HepG2 (cell line): ENCODE measurements around the gene FAAP100. TPM values are rescaled to one million over a fixed set of nuclear protein-coding genes. Genes with fewer than 3 reads are reported as not detected.

Experiments
- ADNP ChIP-seq: sonication (generic); formaldehyde crosslinking; IDR thresholded peaks from 2 replicates; pipeline ENCODE4 v1.4.0; 2020; ENCODE audit warnings: missing genetic modification reagents
- ATF7 ChIP-seq, 2 experiments: fragments of 450-650 bp in 1 of 2; sonication (generic) in 1 of 2; formaldehyde crosslinking in 1 of 2; IDR thresholded peaks; 2 replicates each; pipeline versions ENCODE4 v1.4.0 to v1.6.1; 2016 to 2020; ENCODE audit warnings: antibody characterized with exemption in 1 of 2, mild to moderate bottlenecking in 1 of 2, missing genetic modification reagents in 1 of 2
- DNMT3B ChIP-seq: conservative IDR thresholded peaks from 2 replicates; pipeline ENCODE4 v1.6.1; 2016; ENCODE audit warnings: missing biosample characterization, control low read depth
- DR1 ChIP-seq: sonication (generic); formaldehyde crosslinking; IDR thresholded peaks from 2 replicates; pipeline ENCODE4 v1.8.0; 2021; ENCODE audit warnings: mild to moderate bottlenecking, missing genetic modification reagents, inconsistent platforms
- HDAC2 ChIP-seq: sonication (generic); formaldehyde crosslinking; IDR thresholded peaks from 2 replicates; pipeline ENCODE4 v1.4.0; 2020; ENCODE audit warnings: missing genetic modification reagents
- IKZF4 ChIP-seq: sonication (generic); formaldehyde crosslinking; IDR thresholded peaks from 2 replicates; pipeline ENCODE4 v1.5.1; 2020; ENCODE audit warnings: borderline replicate concordance, mild to moderate bottlenecking, low read depth, missing genetic modification reagents; ENCODE audit errors: not compliant biosample characterization
- KDM5B ChIP-seq: sonication (generic); formaldehyde crosslinking; IDR thresholded peaks from 2 replicates; pipeline ENCODE4 v1.4.0; 2020; ENCODE audit warnings: missing genetic modification reagents, mild to moderate bottlenecking, borderline replicate concordance
- KMT2A ChIP-seq: sonication (generic); formaldehyde crosslinking; IDR thresholded peaks from 2 replicates; pipeline ENCODE4 v1.4.0; 2020; ENCODE audit warnings: missing genetic modification reagents
- KMT2B ChIP-seq: IDR thresholded peaks from 2 replicates; pipeline ENCODE4 v1.6.1; 2016; ENCODE audit warnings: missing genetic modification reagents, missing compliant biosample characterization
- MAFK ChIP-seq, 2 experiments: IDR thresholded peaks in 1 of 2; conservative IDR thresholded peaks in 1 of 2; 2 replicates each; pipeline ENCODE4 v1.6.1; 2011; ENCODE audit warnings: improper control_type of control experiment in 2 of 2, low read length in 2 of 2
- MTA1 ChIP-seq: sonication (generic); formaldehyde crosslinking; IDR thresholded peaks from 2 replicates; pipeline ENCODE4 v1.4.0; 2020; ENCODE audit warnings: missing genetic modification reagents, mild to moderate bottlenecking, borderline replicate concordance
- PAWR ChIP-seq: sonication (generic); formaldehyde crosslinking; IDR thresholded peaks from 2 replicates; pipeline ENCODE4 v1.4.0; 2020; ENCODE audit warnings: missing genetic modification reagents, mild to moderate bottlenecking, borderline replicate concordance
- POLR2AphosphoS5 ChIP-seq: IDR thresholded peaks from 2 replicates; pipeline ENCODE4 v1.6.1; 2012; ENCODE audit warnings: low read depth, low read length
- RBM39 ChIP-seq: fragments of 200-400 bp; formaldehyde crosslinking; IDR thresholded peaks from one replicate; pipeline ENCODE4 v1.6.1; 2018; ENCODE audit warnings: antibody characterized with exemption, mild to moderate bottlenecking, low read depth, low read length; ENCODE audit not compliant: poor library complexity, severe bottlenecking
- RCOR2 ChIP-seq: IDR thresholded peaks from 2 replicates; pipeline ENCODE4 v1.6.1; 2016; ENCODE audit warnings: missing biosample characterization, missing genetic modification reagents
- RELA ChIP-seq: sonication (generic); formaldehyde crosslinking; IDR thresholded peaks from 2 replicates; pipeline ENCODE4 v1.4.0; 2020; ENCODE audit warnings: missing genetic modification reagents
- SCMH1 ChIP-seq: sonication (generic); formaldehyde crosslinking; IDR thresholded peaks from 2 replicates; pipeline ENCODE4 v1.9.0; 2021; ENCODE audit warnings: missing genetic modification reagents, mild to moderate bottlenecking, borderline replicate concordance
- SP5 ChIP-seq: IDR thresholded peaks from 2 replicates; pipeline ENCODE4 v1.6.1; 2016; ENCODE audit warnings: low read depth, borderline replicate concordance
- TFE3 ChIP-seq: IDR thresholded peaks from 2 replicates; pipeline ENCODE4 v1.6.1; 2016
- ZBTB42 ChIP-seq: sonication (generic); formaldehyde crosslinking; IDR thresholded peaks from 2 replicates; pipeline ENCODE4 v1.5.0; 2020; ENCODE audit warnings: mild to moderate bottlenecking, missing genetic modification reagents
- ZFAT ChIP-seq: sonication (generic); formaldehyde crosslinking; conservative IDR thresholded peaks from 2 replicates; pipeline ENCODE4 v1.8.1; 2023; ENCODE audit warnings: missing genetic modification reagents, inconsistent platforms
- ZIK1 ChIP-seq: sonication (generic); formaldehyde crosslinking; IDR thresholded peaks from 2 replicates; pipeline ENCODE4 v1.5.0; 2020; ENCODE audit warnings: mild to moderate bottlenecking, low read depth, missing genetic modification reagents, borderline replicate concordance
- ZNF136 ChIP-seq: sonication (generic); formaldehyde crosslinking; IDR thresholded peaks from 2 replicates; pipeline ENCODE4 v1.8.1; 2022; ENCODE audit warnings: low read depth, mild to moderate bottlenecking, moderate library complexity, missing genetic modification reagents
- ZNF274 ChIP-seq: sonication (generic); formaldehyde crosslinking; IDR thresholded peaks from 2 replicates; pipeline ENCODE4 v1.5.1; 2020; ENCODE audit warnings: mild to moderate bottlenecking, missing genetic modification reagents
- ZNF546 ChIP-seq: sonication (generic); formaldehyde crosslinking; conservative IDR thresholded peaks from 2 replicates; pipeline ENCODE4 v1.8.1; 2023; ENCODE audit warnings: mild to moderate bottlenecking, missing genetic modification reagents
- ZNF569 ChIP-seq: sonication (generic); formaldehyde crosslinking; IDR thresholded peaks from 2 replicates; pipeline ENCODE4 v1.5.0; 2020; ENCODE audit warnings: mild to moderate bottlenecking, missing genetic modification reagents, moderate library complexity, borderline replicate concordance
- ZNF839 ChIP-seq: sonication (generic); formaldehyde crosslinking; IDR thresholded peaks from 2 replicates; pipeline ENCODE4 v1.4.0; 2020; ENCODE audit warnings: missing genetic modification reagents, mild to moderate bottlenecking, borderline replicate concordance
- polyA plus RNA-seq, 8 experiments: library from polyadenylated mRNA; depleted of rRNA in 3 of 8; stranded (reverse) in 7 of 8; unstranded in 1 of 8; fragments of >200 nt; fragmentation: Illumina TruSeq in 4 of 8; extraction: Trizol in 4 of 8; gene quantifications; 2 replicates each; pipeline versions ENCODE4 v1.2.1 to v1.2.3, GENCODE V29; 2011 to 2016; ENCODE audit warnings: low read depth in 4 of 8, missing spikeins in 1 of 8, mixed read lengths in 1 of 8; ENCODE audit not compliant: insufficient read depth in 1 of 8
- total RNA-seq, 5 experiments: library from RNA; depleted of rRNA; stranded (reverse); fragments of >200 nt; fragmentation: Illumina TruSeq; extraction: Trizol; gene quantifications; 2 replicates each; pipeline ENCODE4 v1.2.3, GENCODE V29; 2016; ENCODE audit warnings: low read depth in 1 of 5
- TF ChIP-seq, protein P1 (sequence below): sonication (generic); formaldehyde crosslinking; IDR thresholded peaks from 2 replicates; pipeline ENCODE4 v1.5.0; 2020; ENCODE audit warnings: mild to moderate bottlenecking, missing genetic modification reagents, borderline replicate concordance

FAAP100 gene
- total and polyA plus RNA-seq, 2 of the 13 experiments (the other 11 are each of a cell fraction or from before 2014, with no cell fraction given), result 7.6 to 20.8 TPM

GRCh38 chr17:81513753-81514488 lies 38.2 kb downstream of the FAAP100 start (continued):
- TF ChIP-seq ZBTB42 (CRISPR knock-in tag) (no peak), ZNF136 (CRISPR knock-in tag) (no peak), TFE3 (CRISPR knock-in tag) (no peak), IKZF4 (CRISPR knock-in tag) (no peak), SCMH1 (CRISPR knock-in tag) (no peak), DNMT3B (CRISPR knock-in tag) (no peak), RELA (CRISPR knock-in tag) (no peak), ZNF274 (no peak), RBM39 (peak; percentile 80), PAWR (CRISPR knock-in tag) (no peak), RCOR2 (CRISPR knock-in tag) (no peak), ZNF546 (CRISPR knock-in tag) (no peak; the same call in 1 of the 2 replicates), SP5 (0 out of 2 replicates have a peak, but pooled peaks have one; percentile 46), KMT2A (CRISPR knock-in tag) (no peak; the same call in 1 of the 2 replicates), MTA1 (CRISPR knock-in tag) (no peak), KDM5B (CRISPR knock-in tag) (no peak), POLR2AphosphoS5 (no peak), KMT2B (CRISPR knock-in tag) (0 out of 2 replicates have a peak, but pooled peaks have one; percentile 25), ZNF569 (peak; percentile 35; the same call in 1 of the 2 replicates), ZIK1 (0 out of 2 replicates have a peak, but pooled peaks have one; percentile 14), HDAC2 (peak; percentile 34; the same call in 1 of the 2 replicates), DR1 (0 out of 2 replicates have a peak, but pooled peaks have one; percentile 57), MAFK (conservative IDR thresholded peaks at IDR 0.05 in 1 of 2, IDR thresholded peaks at IDR 0.05 in 1 of 2; ENCODE audit: low read length in 2 of 2) (no peak), ADNP (CRISPR knock-in tag) (no peak), ZNF839 (CRISPR knock-in tag) (no peak), ATF7 (IDR thresholded peaks at IDR 0.05) (no peak), ATF7 (CRISPR knock-in tag; IDR thresholded peaks at IDR 0.05) (no peak), ZFAT (CRISPR knock-in tag) (no peak)
- TF ChIP-seq, protein P1, sequence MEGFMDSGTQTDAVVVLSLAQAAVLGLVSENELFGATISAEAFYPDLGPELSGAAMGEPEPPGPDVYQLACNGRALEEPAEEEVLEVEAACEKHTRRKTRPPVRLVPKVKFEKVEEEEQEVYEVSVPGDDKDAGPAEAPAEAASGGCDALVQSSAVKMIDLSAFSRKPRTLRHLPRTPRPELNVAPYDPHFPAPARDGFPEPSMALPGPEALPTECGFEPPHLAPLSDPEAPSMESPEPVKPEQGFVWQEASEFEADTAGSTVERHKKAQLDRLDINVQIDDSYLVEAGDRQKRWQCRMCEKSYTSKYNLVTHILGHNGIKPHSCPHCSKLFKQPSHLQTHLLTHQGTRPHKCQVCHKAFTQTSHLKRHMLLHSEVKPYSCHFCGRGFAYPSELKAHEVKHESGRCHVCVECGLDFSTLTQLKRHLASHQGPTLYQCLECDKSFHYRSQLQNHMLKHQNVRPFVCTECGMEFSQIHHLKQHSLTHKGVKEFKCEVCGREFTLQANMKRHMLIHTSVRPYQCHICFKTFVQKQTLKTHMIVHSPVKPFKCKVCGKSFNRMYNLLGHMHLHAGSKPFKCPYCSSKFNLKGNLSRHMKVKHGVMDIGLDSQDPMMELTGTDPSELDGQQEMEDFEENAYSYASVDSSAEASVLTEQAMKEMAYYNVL (CRISPR knock-in tag), result no peak; the same call in 1 of the 2 replicates
